Endothelial cell of umbilical vein (primary cell): Measurements from ENCODE around the gene LRRC27. TPM values are rescaled to one million over a fixed set of nuclear protein-coding genes. Genes with fewer than 3 reads are reported as not detected.

Source experiments
- BruUV-seq: library from RNA; stranded (reverse); fragments of 400-500 nt; replicated peaks from 2 replicates; lab custom pipeline; 2021; lab: Mats Ljungman, UMichigan
- CTCF ChIA-PET: fragments of 300-600, 350-600 bp; sonication (Branson Sonifier 250); formaldehyde crosslinking; loops from one replicate; lab custom pipeline; 2021; ENCODE audit warnings: antibody characterized with exemption, inconsistent platforms; lab: Charles Lee
- POLR2A ChIA-PET: fragments of 300-600, 350-600 bp; sonication (Branson Sonifier 250); formaldehyde crosslinking; loops from one replicate; lab custom pipeline; 2021; ENCODE audit warnings: antibody characterized with exemption, inconsistent platforms; lab: Charles Lee
- DNase-seq: peaks from one replicate; pipeline ENCODE4 v3.0.0-alpha.2; 2011; ENCODE audit warnings: low read depth, low spot score
- FAIRE-seq: peaks from 2 replicates; lab custom pipeline; 2011; peaks lifted over from hg19 to GRCh38; lab: Jason Lieb, UNC
- H2AFZ ChIP-seq: 2 replicates; pipeline ENCODE4 v1.6.0; 2012; ENCODE audit warnings: low read depth, low read length, control low read depth, inconsistent platforms
- H3K27ac ChIP-seq: 2 replicates; pipeline ENCODE4 v1.5.1; 2011; ENCODE audit warnings: low read depth, mild to moderate bottlenecking, control low read depth, low read length, moderate library complexity; ENCODE audit not compliant: insufficient read depth
- H3K27me3 ChIP-seq, 2 experiments: 2 replicates each; pipeline versions ENCODE4 v1.6.0 to v1.6.1; 2011; ENCODE audit warnings: low read length in 2 of 2, mixed read lengths in 1 of 2; ENCODE audit not compliant: control insufficient read depth in 2 of 2, insufficient read depth in 2 of 2
- H3K36me3 ChIP-seq, 2 experiments: 2 replicates in 1 of 2; 3 replicates in 1 of 2; pipeline ENCODE4 v1.5.1; 2011; ENCODE audit warnings: low read length in 2 of 2, mild to moderate bottlenecking in 1 of 2, moderate library complexity in 1 of 2; ENCODE audit not compliant: control insufficient read depth in 2 of 2, insufficient read depth in 2 of 2; ENCODE audit errors: extremely low read depth in 1 of 2
- H3K4me1 ChIP-seq: 3 replicates; pipeline ENCODE4 v1.5.1; 2011; ENCODE audit warnings: mild to moderate bottlenecking, low read length; ENCODE audit not compliant: control insufficient read depth, insufficient read depth; ENCODE audit errors: extremely low read depth
- H3K4me2 ChIP-seq: 2 replicates; pipeline ENCODE4 v1.6.1; 2011; ENCODE audit warnings: low read length, control low read depth, mixed read lengths; ENCODE audit not compliant: insufficient read depth
- H3K4me3 ChIP-seq, 3 experiments: fragments of 200-600 bp in 1 of 3; sonication (generic), shearing (Covaris generic) in 1 of 3; replicated peaks in 1 of 3; 2 replicates each; pipeline ENCODE4 v1.5.1; 2011 to 2016; ENCODE audit warnings: control low read depth in 3 of 3, low read length in 3 of 3, mild to moderate bottlenecking in 2 of 3, inconsistent platforms in 1 of 3, low read depth in 1 of 3, moderate library complexity in 1 of 3; ENCODE audit not compliant: insufficient read depth in 1 of 3
- H3K79me2 ChIP-seq: 2 replicates; pipeline ENCODE4 v1.6.0; 2012; ENCODE audit warnings: low read length, inconsistent platforms; ENCODE audit not compliant: control insufficient read depth, insufficient read depth
- H3K9ac ChIP-seq: replicated peaks from 2 replicates; pipeline ENCODE3; 2011; ENCODE audit warnings: low read length, control low read depth; ENCODE audit not compliant: insufficient read depth; ENCODE audit errors: extremely low read depth
- H3K9me1 ChIP-seq: replicated peaks from 3 replicates; pipeline ENCODE4 v1.6.0; 2011; ENCODE audit warnings: mild to moderate bottlenecking, low read length; ENCODE audit not compliant: control insufficient read depth, insufficient read depth; ENCODE audit errors: extremely low read depth
- H3K9me3 ChIP-seq: replicated peaks from 2 replicates; pipeline ENCODE4 v1.5.1; 2012; ENCODE audit warnings: low read length, inconsistent platforms; ENCODE audit not compliant: control insufficient read depth, insufficient read depth
- H4K20me1 ChIP-seq: replicated peaks from 2 replicates; pipeline ENCODE3; 2011; ENCODE audit warnings: mild to moderate bottlenecking, low read length; ENCODE audit not compliant: control insufficient read depth, insufficient read depth; ENCODE audit errors: extremely low read depth
- CTCF ChIP-seq, 2 donors: IDR thresholded peaks; 1 replicate in 1 of 2; 2 replicates in 1 of 2; pipeline ENCODE4 v1.5.1; 2011; ENCODE audit warnings: low read length in 2 of 2, mild to moderate bottlenecking in 2 of 2, moderate library complexity in 2 of 2, control low read depth in 1 of 2, inconsistent platforms in 1 of 2, low read depth in 1 of 2; ENCODE audit not compliant: insufficient read depth in 1 of 2; ENCODE audit errors: extremely low read depth in 1 of 2
- EZH2 ChIP-seq: IDR thresholded peaks from 2 replicates; pipeline ENCODE4 v1.6.1; 2012; ENCODE audit warnings: borderline replicate concordance, low read depth, mild to moderate bottlenecking, moderate library complexity, low read length, inconsistent platforms; ENCODE audit not compliant: severe bottlenecking
- FOS ChIP-seq: IDR thresholded peaks from 2 replicates; pipeline ENCODE4 v1.6.1; 2011; ENCODE audit warnings: mild to moderate bottlenecking, low read length, moderate library complexity, borderline replicate concordance; ENCODE audit not compliant: insufficient read depth
- GATA2 ChIP-seq: IDR thresholded peaks from 2 replicates; pipeline ENCODE4 v1.7.0; 2011; ENCODE audit warnings: low read depth, mild to moderate bottlenecking, moderate library complexity, mixed read lengths, low read length; ENCODE audit not compliant: insufficient read length, insufficient read depth
- JUN ChIP-seq: IDR thresholded peaks from 2 replicates; pipeline ENCODE4 v1.6.1; 2011; ENCODE audit warnings: borderline replicate concordance, low read depth; ENCODE audit not compliant: insufficient read length, insufficient read depth
- MAX ChIP-seq: IDR thresholded peaks from 2 replicates; pipeline ENCODE4 v1.6.1; 2011; ENCODE audit not compliant: insufficient read depth, insufficient read length
- MYC ChIP-seq: IDR thresholded peaks from one replicate; pipeline ENCODE4 v1.6.1; 2011; ENCODE audit warnings: mild to moderate bottlenecking, low read depth, low read length
- POLR2A ChIP-seq: IDR thresholded peaks from 2 replicates; pipeline ENCODE4 v1.6.1; 2012; ENCODE audit warnings: low read depth, mild to moderate bottlenecking, control low read depth, low read length
- POLR2AphosphoS5 ChIP-seq: IDR thresholded peaks from 2 replicates; pipeline ENCODE4 v1.6.1; 2012; ENCODE audit warnings: low read depth, mild to moderate bottlenecking, control low read depth, low read length, moderate library complexity; ENCODE audit not compliant: insufficient read depth
- dilution Hi-C: fragments of 300-500 bp; cut with MboI; formaldehyde crosslinking; loops from one replicate; pipeline ENCODE4 v1.15.0; 2019; ENCODE audit warnings: low sequenced_read_pairs; ENCODE audit not compliant: extremely low pct_ligation_motif_present
- intact Hi-C: fragments of 100-400 bp; cut with micrococcal nuclease; formaldehyde crosslinking; loops from one replicate; pipeline ENCODE4 v1.10.0; 2022
- polyA plus RNA-seq, 4 experiments: library from polyadenylated mRNA; depleted of rRNA in 3 of 4; stranded (reverse) in 3 of 4; unstranded in 1 of 4; fragments of >200 nt; gene quantifications; 2 replicates each; pipeline versions ENCODE4 v1.2.1 to v1.2.3, GENCODE V29; 2011 to 2012; ENCODE audit warnings: missing spikeins in 1 of 4
- total RNA-seq: library from RNA; stranded (reverse); gene quantifications from 2 replicates; pipeline ENCODE4 v1.2.3, GENCODE V29; 2021

The LRRC27 gene
- total and polyA plus RNA-seq, 2 donors (not counting 3 experiments of a cell fraction or from before 2014, with no cell fraction given): 8.3 to 13.6 TPM

- H3K4me3 ChIP-seq: no peak overlapping the region
- H2AFZ ChIP-seq: no peak overlapping the region
- ChIA-PET POLR2A (no interaction called here), CTCF (no interaction called here)
- intact Hi-C loops: no loop called here
- TF ChIP-seq MAX: no peak
- TF ChIP-seq MYC: no peak
- TF ChIP-seq GATA2: no peak
- no peaks in the 10 kb centered on the region for H3K27me3 ChIP-seq
- no peaks in the 10 kb centered on the region for H3K4me1 ChIP-seq
- H4K20me1 ChIP-seq: no peaks in the 10 kb centered on the region
- H3K27ac ChIP-seq: no peak overlapping the region
- no peaks in the 10 kb centered on the region for H3K79me2 ChIP-seq
- no TSS peak for BruUV-seq
- DNase-seq (no peak), FAIRE-seq (no peak)
- no peaks in the 10 kb centered on the region for H3K9me1 ChIP-seq
- dilution Hi-C loops: no loop called here
- peaks cover 0 to 3% of the 10 kb centered on the region in 2 experiments for H3K36me3 ChIP-seq
- H3K9me3 ChIP-seq: no peaks in the 10 kb centered on the region
- no peak overlapping the region for H3K9ac ChIP-seq
- no peak overlapping the region for H3K4me2 ChIP-seq
Observed at GRCh38 chr10:132357286-132358058, 25.5 kb downstream of the LRRC27 start.

GRCh38 chr10:132359305-132360040 lies 27.5 kb downstream of the LRRC27 start:
- CTCF ChIA-PET: interaction anchor here (1.0 to 1.7 kb wide), 3 partner anchors 8 to 52 kb away, joined by 3 to 7 read pairs (median 4); partner anchors contain the start of gene STK32C
- no peaks in the 10 kb centered on the region for H4K20me1 ChIP-seq
- intact Hi-C loops: no loop called here
- peaks cover 0 to 3% of the 10 kb centered on the region in 2 experiments for H3K36me3 ChIP-seq
- POLR2A ChIA-PET: no interaction called here
- H2AFZ ChIP-seq: no peak overlapping the region
- FAIRE-seq (no peak), DNase-seq (no peak)
- H3K4me2 ChIP-seq: no peak overlapping the region
- H3K9me1 ChIP-seq: no peaks in the 10 kb centered on the region
- BruUV-seq: no TSS peak
- TF ChIP-seq MYC (no peak), POLR2AphosphoS5 (no peak), EZH2 (no peak), FOS (no peak), GATA2 (no peak), CTCF (IDR thresholded peaks at IDR 0.05; ENCODE audit: extremely low read depth in 1 of 2, insufficient read depth in 1 of 2, low read depth in 1 of 2, low read length in 2 of 2) (no peak), MAX (no peak), JUN (no peak), POLR2A (no peak)
- no peaks in the 10 kb centered on the region for H3K4me1 ChIP-seq
- H3K9ac ChIP-seq: no peak overlapping the region
- dilution Hi-C loops: no loop called here
- no peaks in the 10 kb centered on the region for H3K79me2 ChIP-seq
- H3K27me3 ChIP-seq: no peaks in the 10 kb centered on the region
- H3K4me3 ChIP-seq: no peak overlapping the region
- H3K27ac ChIP-seq: no peak overlapping the region
- no peaks in the 10 kb centered on the region for H3K9me3 ChIP-seq
